Subcutaneous adipose tissue (tissue), 4 donors: ENCODE measurements around the gene IP6K2. TPM values are rescaled to one million over a fixed set of nuclear protein-coding genes. Genes with fewer than 3 reads are reported as not detected.

Source experiments
- CTCF ChIP-seq: fragments of 450-650 bp; IDR thresholded peaks from one replicate; pipeline ENCODE4 v1.5.1; 2016; ENCODE audit warnings: low read depth, mild to moderate bottlenecking, control low read depth, antibody characterized with exemption, moderate library complexity
- total RNA-seq, 4 donors: library from RNA; depleted of rRNA; stranded (reverse); fragments of >200 nt; gene quantifications; one replicate each; pipeline ENCODE4 v1.1.0, GENCODE V29; 2016

The IP6K2 gene
- total RNA-seq, 4 donors from 2014 or later, result 70.3 to 106 (median 90.1) TPM

GRCh38 chr3:48678056-48678455, 39.0 kb downstream of the IP6K2 start:
- TF ChIP-seq CTCF, result no peak

- TF ChIP-seq CTCF, result no peak
Observed at GRCh38 chr3:48674505-48674904, 42.5 kb downstream of the IP6K2 start.

GRCh38 chr3:48672522-48672921, 44.5 kb downstream of the IP6K2 start:
- TF ChIP-seq CTCF, result no peak

- TF ChIP-seq CTCF, result no peak
Observed at GRCh38 chr3:48664929-48665328, 52.1 kb downstream of the IP6K2 start.

GRCh38 chr3:48664313-48664644, 52.7 kb downstream of the IP6K2 start:
- no peak for TF ChIP-seq CTCF

GRCh38 chr3:48663489-48664312, 53.3 kb downstream of the IP6K2 start:
- no peak for TF ChIP-seq CTCF

- TF ChIP-seq CTCF, result no peak
Observed at GRCh38 chr3:48662753-48663488, 54.1 kb downstream of the IP6K2 start, which contains the start of gene CELSR3. TSS of gene CELSR3 (minus strand) at chr3:48662886. CDS start at chr3:48662634, 252 bp downstream.
